ENCODE results near the gene MPPED1.

The MPPED1 gene

GRCh38 chr22:43521716-43522115, 109.9 kb downstream of the MPPED1 start:
- no peak for DNase-seq (ENCODE audit: low spot score)

GRCh38 chr22:43526117-43526655, 114.4 kb downstream of the MPPED1 start:
- DNase-seq (ENCODE audit: low spot score) = no peak
- TF ChIP-seq CTCF (IDR thresholded peaks at IDR 0.05) = no peak
- Histone ChIP-seq H3K27ac (no peak overlapping the region), H3K4me3 (no peak overlapping the region)

More at GRCh38 chr22:43521716-43522115, 109.9 kb downstream of the MPPED1 start:
- no peak overlapping the region for H3K4me3 ChIP-seq
- no peak for TF ChIP-seq CTCF (IDR thresholded peaks at IDR 0.05)
- no peak overlapping the region for H3K27ac ChIP-seq

- H3K27ac ChIP-seq = no peak overlapping the region
- no peak for DNase-seq (ENCODE audit: low spot score)
- no peak overlapping the region for H3K4me3 ChIP-seq
- TF ChIP-seq CTCF (IDR thresholded peaks at IDR 0.05) = no peak
These were observed 115.1 kb downstream of the MPPED1 start for GRCh38 chr22:43526946-43527345.

- TF ChIP-seq CTCF (IDR thresholded peaks at IDR 0.05) = no peak
- Histone ChIP-seq H3K4me3 (no peak overlapping the region), H3K27ac (no peak overlapping the region)
- DNase-seq (ENCODE audit: low spot score) = no peak
These were observed 117.0 kb downstream of the MPPED1 start for GRCh38 chr22:43528601-43529360.

- no peak overlapping the region for H3K4me3 ChIP-seq
- TF ChIP-seq CTCF (IDR thresholded peaks at IDR 0.05) = no peak
- no peak for DNase-seq (ENCODE audit: low spot score)
- no peak overlapping the region for H3K27ac ChIP-seq
These were observed 117.6 kb downstream of the MPPED1 start for GRCh38 chr22:43529461-43529860.

- no peak for TF ChIP-seq CTCF (IDR thresholded peaks at IDR 0.05)
These were observed 118.1 kb downstream of the MPPED1 start for GRCh38 chr22:43529934-43530333.

More at GRCh38 chr22:43529934-43530333, 118.1 kb downstream of the MPPED1 start:
- no peak overlapping the region for H3K4me3 ChIP-seq
- no peak for DNase-seq (ENCODE audit: low spot score)
- no peak overlapping the region for H3K27ac ChIP-seq

All from coronary artery (tissue), 2 donors.